WTC11 (cell line): Measurements from ENCODE around the gene SKAP1.

ENCODE experiments used
- ARID4B ChIP-seq: sonication (generic); formaldehyde crosslinking; IDR thresholded peaks from 2 replicates; pipeline ENCODE4 v1.8.0; 2023; ENCODE audit warnings: missing genetic modification reagents, mild to moderate bottlenecking, borderline replicate concordance
- CTCF ChIP-seq: fragments of 200-600 bp; IDR thresholded peaks from 2 replicates; pipeline ENCODE4 v1.8.0; 2022; ENCODE audit warnings: antibody characterized with exemption
- FOXP1 ChIP-seq: sonication (generic); formaldehyde crosslinking; IDR thresholded peaks from 2 replicates; pipeline ENCODE4 v1.8.0; 2022; ENCODE audit warnings: missing genetic modification reagents, mild to moderate bottlenecking, moderate library complexity, borderline replicate concordance
- MAX ChIP-seq: sonication (generic); formaldehyde crosslinking; IDR thresholded peaks from 2 replicates; pipeline ENCODE4 v1.8.0; 2022; ENCODE audit warnings: mild to moderate bottlenecking, missing genetic modification reagents
- NFYB ChIP-seq: sonication (generic); formaldehyde crosslinking; conservative IDR thresholded peaks from 2 replicates; pipeline ENCODE4 v1.8.0; 2022; ENCODE audit warnings: low read depth, missing genetic modification reagents
- PREB ChIP-seq: sonication (generic); formaldehyde crosslinking; IDR thresholded peaks from 2 replicates; pipeline ENCODE4 v1.8.1; 2022; ENCODE audit warnings: mild to moderate bottlenecking, missing genetic modification reagents, moderate library complexity, borderline replicate concordance
- ZNF138 ChIP-seq: sonication (generic); formaldehyde crosslinking; conservative IDR thresholded peaks from 2 replicates; pipeline ENCODE4 v1.8.1; 2022; ENCODE audit warnings: mild to moderate bottlenecking, moderate library complexity, missing genetic modification reagents
- ZSCAN18 ChIP-seq: fragments of 250-450 bp; sonication (Bioruptor Pico); IDR thresholded peaks from 2 replicates; pipeline ENCODE4 v2.1.2; 2022; ENCODE audit warnings: mild to moderate bottlenecking, moderate library complexity

GRCh38 chr17:48111937-48112241 is 318.1 kb downstream of the SKAP1 start:
- TF ChIP-seq CTCF (no peak), ZNF138 (CRISPR knock-in tag) (no peak), ARID4B (CRISPR knock-in tag) (no peak), MAX (CRISPR knock-in tag) (no peak), NFYB (no peak), PREB (CRISPR knock-in tag) (no peak), FOXP1 (no peak), ZSCAN18 (CRISPR knock-in tag) (no peak)
